Measurements from ENCODE around the gene EPC1.

DNA sequence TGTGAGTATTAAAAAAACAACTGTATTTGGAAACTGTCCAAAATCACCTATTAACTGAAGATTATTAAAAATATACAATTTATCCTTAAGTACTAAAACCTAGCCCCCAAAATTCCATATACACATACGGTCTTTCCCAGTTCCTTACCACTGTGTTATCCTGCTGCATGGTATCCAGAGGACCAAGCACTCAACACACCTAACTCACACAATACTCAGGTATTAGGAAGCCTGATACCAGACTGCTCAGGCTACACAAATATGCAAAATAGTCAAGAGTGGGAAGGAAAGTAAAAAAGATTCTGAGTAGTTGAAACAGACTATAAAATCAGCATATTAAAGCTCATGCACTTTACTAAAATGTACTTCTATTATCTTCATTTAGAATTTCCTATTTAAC is 67.2 kb downstream of the EPC1 start:
- TF ChIP-seq POLR2A (IDR thresholded peaks at IDR 0.05) (no peak), POLR2AphosphoS5 (IDR thresholded peaks at IDR 0.05) (no peak)
- TF ChIP-seq, protein P1, sequence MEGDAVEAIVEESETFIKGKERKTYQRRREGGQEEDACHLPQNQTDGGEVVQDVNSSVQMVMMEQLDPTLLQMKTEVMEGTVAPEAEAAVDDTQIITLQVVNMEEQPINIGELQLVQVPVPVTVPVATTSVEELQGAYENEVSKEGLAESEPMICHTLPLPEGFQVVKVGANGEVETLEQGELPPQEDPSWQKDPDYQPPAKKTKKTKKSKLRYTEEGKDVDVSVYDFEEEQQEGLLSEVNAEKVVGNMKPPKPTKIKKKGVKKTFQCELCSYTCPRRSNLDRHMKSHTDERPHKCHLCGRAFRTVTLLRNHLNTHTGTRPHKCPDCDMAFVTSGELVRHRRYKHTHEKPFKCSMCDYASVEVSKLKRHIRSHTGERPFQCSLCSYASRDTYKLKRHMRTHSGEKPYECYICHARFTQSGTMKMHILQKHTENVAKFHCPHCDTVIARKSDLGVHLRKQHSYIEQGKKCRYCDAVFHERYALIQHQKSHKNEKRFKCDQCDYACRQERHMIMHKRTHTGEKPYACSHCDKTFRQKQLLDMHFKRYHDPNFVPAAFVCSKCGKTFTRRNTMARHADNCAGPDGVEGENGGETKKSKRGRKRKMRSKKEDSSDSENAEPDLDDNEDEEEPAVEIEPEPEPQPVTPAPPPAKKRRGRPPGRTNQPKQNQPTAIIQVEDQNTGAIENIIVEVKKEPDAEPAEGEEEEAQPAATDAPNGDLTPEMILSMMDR (IDR thresholded peaks at IDR 0.05) = no peak
